Endothelial cell (in vitro differentiated cells): ENCODE results near the gene PIK3R4. TPM values are rescaled to one million over a fixed set of nuclear protein-coding genes. Genes with fewer than 3 reads are reported as not detected.

Experiments used
- DNase-seq: peaks from one replicate; pipeline ENCODE4 v3.0.0; 2021; ENCODE audit warnings: low spot score
- H3K27ac Mint-ChIP-seq: one replicate; pipeline ENCODE4 v1.8.0; 2021; ENCODE audit warnings: mixed read lengths, inconsistent platforms; ENCODE audit not compliant: unreplicated experiment
- H3K27me3 Mint-ChIP-seq: one replicate; pipeline ENCODE4 v1.8.0; 2021; ENCODE audit warnings: mild to moderate bottlenecking, moderate library complexity, mixed read lengths, inconsistent platforms; ENCODE audit not compliant: unreplicated experiment
- H3K36me3 Mint-ChIP-seq: one replicate; pipeline ENCODE4 v1.8.0; 2021; ENCODE audit warnings: mild to moderate bottlenecking, low read depth, mixed read lengths, inconsistent platforms; ENCODE audit not compliant: unreplicated experiment
- H3K4me1 Mint-ChIP-seq: one replicate; pipeline ENCODE4 v1.8.0; 2021; ENCODE audit warnings: mild to moderate bottlenecking, mixed read lengths, inconsistent platforms; ENCODE audit not compliant: unreplicated experiment
- H3K4me3 Mint-ChIP-seq: one replicate; pipeline ENCODE4 v1.8.0; 2021; ENCODE audit warnings: mild to moderate bottlenecking, mixed read lengths, inconsistent platforms; ENCODE audit not compliant: unreplicated experiment
- H3K9me3 Mint-ChIP-seq: one replicate; pipeline ENCODE4 v1.8.0; 2021; ENCODE audit warnings: mixed read lengths, inconsistent platforms; ENCODE audit not compliant: unreplicated experiment
- CTCF ChIP-seq: fragments of 200-600 bp; sonication (generic); IDR thresholded peaks from one replicate; pipeline ENCODE4 v1.5.0; 2021; ENCODE audit warnings: antibody characterized with exemption; ENCODE audit not compliant: unreplicated experiment
- total RNA-seq: library from RNA; stranded (reverse); fragmentation: NEBNext Ultra II Directional; extraction: Animal tissue kit (Norgen Biotek cat#: 25700); gene quantifications from one replicate; pipeline ENCODE4 v1.2.1, GENCODE V29; 2021; ENCODE audit not compliant: unreplicated experiment

The PIK3R4 gene
- total RNA-seq, 1 donor from 2014 or later, result 24.0 TPM

GRCh38 chr3:130687327-130687726, 59.3 kb downstream of the PIK3R4 start:
- no peak for DNase-seq
- Mint-ChIP-seq H3K27ac (no peak overlapping the region), H3K36me3 (peaks cover 19% of the 10 kb centered on the region), H3K9me3 (no peaks in the 10 kb centered on the region), H3K4me3 (no peak overlapping the region), H3K27me3 (no peaks in the 10 kb centered on the region), H3K4me1 (peaks cover 5% of the 10 kb centered on the region)
- no peak for TF ChIP-seq CTCF

- Mint-ChIP-seq H3K4me3 (no peak overlapping the region), H3K27ac (no peak overlapping the region), H3K4me1 (peaks cover 10% of the 10 kb centered on the region), H3K9me3 (no peaks in the 10 kb centered on the region), H3K27me3 (no peaks in the 10 kb centered on the region), H3K36me3 (peaks cover 19% of the 10 kb centered on the region)
- no peak for DNase-seq
- no peak for TF ChIP-seq CTCF
Observed at GRCh38 chr3:130686833-130687232, 59.8 kb downstream of the PIK3R4 start.

- TF ChIP-seq CTCF, result no peak
- Mint-ChIP-seq H3K27me3 (no peaks in the 10 kb centered on the region), H3K27ac (no peak overlapping the region), H3K36me3 (peaks cover 15% of the 10 kb centered on the region), H3K9me3 (no peaks in the 10 kb centered on the region), H3K4me1 (peaks cover 28% of the 10 kb centered on the region), H3K4me3 (no peak overlapping the region)
- DNase-seq, result no peak
Observed at GRCh38 chr3:130682131-130682530, 64.5 kb downstream of the PIK3R4 start.

GRCh38 chr3:130679218-130679617, 67.4 kb downstream of the PIK3R4 start:
- no peaks in the 10 kb centered on the region for H3K9me3 Mint-ChIP-seq
- no peak overlapping the region for H3K4me3 Mint-ChIP-seq
- no peak overlapping the region for H3K27ac Mint-ChIP-seq
- TF ChIP-seq CTCF, result no peak
- peaks cover 15% of the 10 kb centered on the region for H3K36me3 Mint-ChIP-seq
- no peak for DNase-seq
- H3K27me3 Mint-ChIP-seq, result no peaks in the 10 kb centered on the region
- peaks cover 28% of the 10 kb centered on the region for H3K4me1 Mint-ChIP-seq

- Mint-ChIP-seq H3K36me3 (no peaks in the 10 kb centered on the region), H3K4me3 (no peak overlapping the region), H3K9me3 (no peaks in the 10 kb centered on the region), H3K27ac (no peak overlapping the region), H3K4me1 (peaks cover 23% of the 10 kb centered on the region), H3K27me3 (no peaks in the 10 kb centered on the region)
- TF ChIP-seq CTCF, result no peak
- no peak for DNase-seq
Observed at GRCh38 chr3:130677343-130677742, 69.3 kb downstream of the PIK3R4 start.
